GM23338 (cell line): Measurements from ENCODE around the gene MAST2. TPM values are rescaled to one million over a fixed set of nuclear protein-coding genes. Genes with fewer than 3 reads are reported as not detected.

Experiments used
- ATAC-seq: fragments of 200-7000 bp; cut with Tn5 transposase; 3 replicates; pipeline ENCODE4 v1.9.1; 2020
- DNase-seq: peaks from one replicate; pipeline ENCODE4 v3.0.0-alpha.2; 2015; ENCODE audit warnings: low spot score
- H2AFZ ChIP-seq: fragments of 200-600 bp; sonication (generic); 2 replicates; pipeline ENCODE4 v1.8.0; 2016; ENCODE audit warnings: antibody characterized with exemption, mild to moderate bottlenecking, moderate library complexity
- H3F3A ChIP-seq: fragments of 200-600 bp; sonication (generic); replicated peaks from 2 replicates; pipeline ENCODE4 v1.8.0; 2017; ENCODE audit warnings: antibody characterized with exemption, mixed run types, low read depth
- H3K27ac ChIP-seq: fragments of 200-600 bp; sonication (generic); 2 replicates; pipeline ENCODE4 v1.6.1; 2016; ENCODE audit warnings: low read depth
- H3K27me3 ChIP-seq: fragments of 200-600 bp; sonication (generic); 2 replicates; pipeline ENCODE4 v1.8.0; 2016; ENCODE audit warnings: mild to moderate bottlenecking, mixed run types, moderate library complexity; ENCODE audit not compliant: insufficient read depth
- H3K36me3 ChIP-seq: fragments of 200-600 bp; sonication (generic); 2 replicates; pipeline ENCODE4 v1.8.0; 2016; ENCODE audit warnings: mild to moderate bottlenecking; ENCODE audit not compliant: insufficient read depth
- H3K4me1 ChIP-seq: fragments of 200-600 bp; sonication (generic); 2 replicates; pipeline ENCODE4 v1.8.0; 2016; ENCODE audit warnings: mild to moderate bottlenecking, moderate library complexity; ENCODE audit not compliant: insufficient read depth
- H3K4me2 ChIP-seq: fragments of 200-600 bp; sonication (generic); 2 replicates; pipeline ENCODE4 v1.7.1; 2017; ENCODE audit warnings: mixed run types
- H3K4me3 ChIP-seq: fragments of 200-600 bp; sonication (generic); 2 replicates; pipeline ENCODE4 v1.6.1; 2016; ENCODE audit warnings: mixed run types
- H3K79me2 ChIP-seq: fragments of 200-600 bp; sonication (generic); replicated peaks from 2 replicates; pipeline ENCODE4 v1.8.0; 2017; ENCODE audit warnings: mild to moderate bottlenecking; ENCODE audit not compliant: insufficient read depth
- H3K9me2 ChIP-seq: fragments of 200-600 bp; sonication (generic); 2 replicates; pipeline ENCODE4 v1.8.0; 2017; ENCODE audit not compliant: insufficient read depth
- H4K20me1 ChIP-seq: fragments of 200-600 bp; sonication (generic); replicated peaks from 2 replicates; pipeline ENCODE4 v1.8.0; 2017; ENCODE audit warnings: mild to moderate bottlenecking; ENCODE audit not compliant: insufficient read depth
- H3K27ac Mint-ChIP-seq: 2 replicates; pipeline ENCODE4 v1.8.0; 2020; ENCODE audit warnings: inconsistent platforms, mild to moderate bottlenecking, moderate library complexity, mixed read lengths
- H3K27me3 Mint-ChIP-seq: 3 replicates; pipeline ENCODE4 v1.8.0; 2022; ENCODE audit warnings: low read depth, mild to moderate bottlenecking, moderate library complexity, mixed read lengths, inconsistent platforms; ENCODE audit not compliant: insufficient read depth, poor library complexity
- H3K36me3 Mint-ChIP-seq: 3 replicates; pipeline ENCODE4 v1.8.0; 2021; ENCODE audit warnings: low read depth, mild to moderate bottlenecking, inconsistent platforms, moderate library complexity, mixed read lengths
- H3K4me1 Mint-ChIP-seq: 3 replicates; pipeline ENCODE4 v1.8.0; 2020; ENCODE audit warnings: mild to moderate bottlenecking, inconsistent platforms, mixed read lengths
- H3K4me3 Mint-ChIP-seq: 3 replicates; pipeline ENCODE4 v1.8.0; 2021; ENCODE audit warnings: moderate library complexity, mild to moderate bottlenecking, inconsistent platforms, mixed read lengths
- H3K9me3 Mint-ChIP-seq: 3 replicates; pipeline ENCODE4 v1.8.0; 2020; ENCODE audit warnings: moderate library complexity, mild to moderate bottlenecking, inconsistent platforms, mixed read lengths
- EZH2 ChIP-seq: fragments of 200-600 bp; sonication (generic); IDR thresholded peaks from one replicate; pipeline ENCODE4 v1.8.0; 2017; ENCODE audit warnings: antibody characterized with exemption, mild to moderate bottlenecking, low read depth; ENCODE audit not compliant: unreplicated experiment
- JUNB ChIP-seq: IDR thresholded peaks from one replicate; pipeline ENCODE4 v1.6.1; 2016; ENCODE audit warnings: antibody characterized with exemption; ENCODE audit not compliant: unreplicated experiment
- NANOG ChIP-seq: IDR thresholded peaks from 2 replicates; pipeline ENCODE4 v1.6.1; 2016; ENCODE audit warnings: antibody characterized with exemption, borderline replicate concordance
- POLR2AphosphoS5 ChIP-seq: IDR thresholded peaks from 2 replicates; pipeline ENCODE4 v1.6.1; 2016; ENCODE audit warnings: antibody characterized with exemption, low read depth
- STAT1 ChIP-seq: IDR thresholded peaks from one replicate; pipeline ENCODE4 v1.6.1; 2016; ENCODE audit warnings: antibody characterized with exemption; ENCODE audit not compliant: unreplicated experiment
- ZNF114 ChIP-seq: fragments of 250-450 bp; sonication (Bioruptor Pico); IDR thresholded peaks from 2 replicates; pipeline ENCODE4 v1.5.0; 2020; ENCODE audit warnings: mild to moderate bottlenecking, moderate library complexity
- polyA plus RNA-seq: library from polyadenylated mRNA; unstranded; fragments of >200 nt; fragmentation: Nextera tagmentation; extraction: Ambion mirVana; gene quantifications from 2 replicates; pipeline ENCODE4 v1.2.1, GENCODE V29; 2016
- total RNA-seq: library from RNA; depleted of rRNA; stranded (reverse); fragments of >200 nt; shearing (Covaris generic); gene quantifications from 2 replicates; pipeline ENCODE4 v1.2.3, GENCODE V29; 2014
- TF ChIP-seq, protein P1 (sequence below), 2 experiments: fragments of 200-600 bp in 1 of 2; sonication (generic) in 1 of 2; conservative IDR thresholded peaks; 2 replicates each; pipeline versions ENCODE4 v1.5.1 to v1.6.1; 2016 to 2017; ENCODE audit warnings: antibody characterized with exemption in 2 of 2, low read depth in 2 of 2, mild to moderate bottlenecking in 2 of 2, moderate library complexity in 1 of 2
- TF ChIP-seq, protein P2 (sequence below): IDR thresholded peaks from 2 replicates; pipeline ENCODE4 v1.6.1; 2016; ENCODE audit warnings: antibody characterized with exemption
- TF ChIP-seq, protein P3 (sequence below): fragments of 250-450 bp; sonication (Bioruptor Pico); IDR thresholded peaks from 2 replicates; pipeline ENCODE4 v1.5.0; 2020; ENCODE audit warnings: mild to moderate bottlenecking, moderate library complexity
- TF ChIP-seq, protein P4 (sequence below): IDR thresholded peaks from one replicate; pipeline ENCODE4 v1.6.1; 2018; ENCODE audit warnings: antibody characterized with exemption; ENCODE audit not compliant: unreplicated experiment

MAST2 gene
- total and polyA plus RNA-seq, 2 experiments from 2014 or later: 11.5 to 57.7 TPM

DNA sequence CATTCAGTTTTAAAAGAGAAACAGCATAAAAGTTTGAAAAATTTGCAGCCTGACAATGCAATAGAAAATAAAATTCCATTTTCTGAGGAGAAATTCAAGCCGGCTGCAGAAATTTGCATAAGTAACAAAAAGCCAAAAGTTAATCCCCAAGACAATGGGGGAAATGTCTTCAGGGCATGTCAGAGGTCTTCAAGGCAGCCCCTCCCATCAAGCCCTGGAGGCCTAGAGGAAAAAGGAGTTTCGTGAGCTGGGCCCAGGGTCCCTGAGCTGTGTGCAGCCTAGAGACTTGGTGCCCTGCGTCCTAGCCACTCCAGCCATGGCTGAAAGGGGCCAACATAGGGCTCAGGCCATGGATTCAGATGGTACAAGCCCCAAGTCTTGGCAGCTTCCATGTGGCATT lies 254.4 kb downstream of the MAST2 start (continued):
- TF ChIP-seq, protein P1, sequence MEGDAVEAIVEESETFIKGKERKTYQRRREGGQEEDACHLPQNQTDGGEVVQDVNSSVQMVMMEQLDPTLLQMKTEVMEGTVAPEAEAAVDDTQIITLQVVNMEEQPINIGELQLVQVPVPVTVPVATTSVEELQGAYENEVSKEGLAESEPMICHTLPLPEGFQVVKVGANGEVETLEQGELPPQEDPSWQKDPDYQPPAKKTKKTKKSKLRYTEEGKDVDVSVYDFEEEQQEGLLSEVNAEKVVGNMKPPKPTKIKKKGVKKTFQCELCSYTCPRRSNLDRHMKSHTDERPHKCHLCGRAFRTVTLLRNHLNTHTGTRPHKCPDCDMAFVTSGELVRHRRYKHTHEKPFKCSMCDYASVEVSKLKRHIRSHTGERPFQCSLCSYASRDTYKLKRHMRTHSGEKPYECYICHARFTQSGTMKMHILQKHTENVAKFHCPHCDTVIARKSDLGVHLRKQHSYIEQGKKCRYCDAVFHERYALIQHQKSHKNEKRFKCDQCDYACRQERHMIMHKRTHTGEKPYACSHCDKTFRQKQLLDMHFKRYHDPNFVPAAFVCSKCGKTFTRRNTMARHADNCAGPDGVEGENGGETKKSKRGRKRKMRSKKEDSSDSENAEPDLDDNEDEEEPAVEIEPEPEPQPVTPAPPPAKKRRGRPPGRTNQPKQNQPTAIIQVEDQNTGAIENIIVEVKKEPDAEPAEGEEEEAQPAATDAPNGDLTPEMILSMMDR (conservative IDR thresholded peaks at IDR 0.05; ENCODE audit: low read depth in 2 of 2): no peak
- TF ChIP-seq POLR2AphosphoS5 (no peak), EZH2 (no peak), NANOG (no peak)
- TF ChIP-seq, protein P2, sequence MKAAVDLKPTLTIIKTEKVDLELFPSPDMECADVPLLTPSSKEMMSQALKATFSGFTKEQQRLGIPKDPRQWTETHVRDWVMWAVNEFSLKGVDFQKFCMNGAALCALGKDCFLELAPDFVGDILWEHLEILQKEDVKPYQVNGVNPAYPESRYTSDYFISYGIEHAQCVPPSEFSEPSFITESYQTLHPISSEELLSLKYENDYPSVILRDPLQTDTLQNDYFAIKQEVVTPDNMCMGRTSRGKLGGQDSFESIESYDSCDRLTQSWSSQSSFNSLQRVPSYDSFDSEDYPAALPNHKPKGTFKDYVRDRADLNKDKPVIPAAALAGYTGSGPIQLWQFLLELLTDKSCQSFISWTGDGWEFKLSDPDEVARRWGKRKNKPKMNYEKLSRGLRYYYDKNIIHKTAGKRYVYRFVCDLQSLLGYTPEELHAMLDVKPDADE: no peak

DNA sequence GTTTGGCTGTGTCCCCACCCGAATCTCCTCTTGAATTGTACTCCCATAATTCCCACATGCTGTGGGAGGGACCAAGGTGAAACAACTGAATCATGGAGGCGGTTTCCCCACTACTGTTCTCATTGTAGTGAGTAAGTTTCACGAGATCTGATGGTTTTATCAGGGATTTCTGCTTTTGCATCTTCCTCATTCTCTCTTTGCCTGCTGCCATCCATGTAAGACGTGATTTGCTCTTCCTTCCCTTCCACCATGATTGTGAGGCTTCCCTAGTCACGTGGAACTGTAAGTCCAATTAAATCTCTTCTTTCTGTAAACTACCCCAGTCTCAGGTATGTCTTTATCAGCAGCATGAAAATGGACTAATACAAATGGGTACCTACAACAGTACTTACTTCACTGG lies 255.5 kb downstream of the MAST2 start:
- Mint-ChIP-seq H3K9me3 (peaks cover 7% of the 10 kb centered on the region; the same call in 2 of the 3 replicates), H3K4me3 (no peak overlapping the region), H3K27me3 (no peaks in the 10 kb centered on the region), H3K4me1 (no peaks in the 10 kb centered on the region), H3K36me3 (peaks cover 40% of the 10 kb centered on the region), H3K27ac (no peak overlapping the region)
- H2AFZ ChIP-seq: no peak overlapping the region
- H3K27me3 ChIP-seq: no peaks in the 10 kb centered on the region
- no peaks in the 10 kb centered on the region for H3F3A ChIP-seq
- no peaks in the 10 kb centered on the region for H3K79me2 ChIP-seq
- H3K9me2 ChIP-seq: no peaks in the 10 kb centered on the region
- no peak for ATAC-seq
- H3K4me3 ChIP-seq: no peak overlapping the region
- no peaks in the 10 kb centered on the region for H3K4me1 ChIP-seq
- H3K36me3 ChIP-seq: peaks cover 3% of the 10 kb centered on the region; the same call in 1 of the 2 replicates
- DNase-seq: no peak
- H4K20me1 ChIP-seq: no peaks in the 10 kb centered on the region; the same call in none of the 2 replicates
- no peak overlapping the region for H3K27ac ChIP-seq
- H3K4me2 ChIP-seq: no peak overlapping the region
- TF ChIP-seq JUNB: no peak
- TF ChIP-seq, protein P1 (conservative IDR thresholded peaks at IDR 0.05; ENCODE audit: low read depth in 2 of 2): no peak
- TF ChIP-seq, protein P3, sequence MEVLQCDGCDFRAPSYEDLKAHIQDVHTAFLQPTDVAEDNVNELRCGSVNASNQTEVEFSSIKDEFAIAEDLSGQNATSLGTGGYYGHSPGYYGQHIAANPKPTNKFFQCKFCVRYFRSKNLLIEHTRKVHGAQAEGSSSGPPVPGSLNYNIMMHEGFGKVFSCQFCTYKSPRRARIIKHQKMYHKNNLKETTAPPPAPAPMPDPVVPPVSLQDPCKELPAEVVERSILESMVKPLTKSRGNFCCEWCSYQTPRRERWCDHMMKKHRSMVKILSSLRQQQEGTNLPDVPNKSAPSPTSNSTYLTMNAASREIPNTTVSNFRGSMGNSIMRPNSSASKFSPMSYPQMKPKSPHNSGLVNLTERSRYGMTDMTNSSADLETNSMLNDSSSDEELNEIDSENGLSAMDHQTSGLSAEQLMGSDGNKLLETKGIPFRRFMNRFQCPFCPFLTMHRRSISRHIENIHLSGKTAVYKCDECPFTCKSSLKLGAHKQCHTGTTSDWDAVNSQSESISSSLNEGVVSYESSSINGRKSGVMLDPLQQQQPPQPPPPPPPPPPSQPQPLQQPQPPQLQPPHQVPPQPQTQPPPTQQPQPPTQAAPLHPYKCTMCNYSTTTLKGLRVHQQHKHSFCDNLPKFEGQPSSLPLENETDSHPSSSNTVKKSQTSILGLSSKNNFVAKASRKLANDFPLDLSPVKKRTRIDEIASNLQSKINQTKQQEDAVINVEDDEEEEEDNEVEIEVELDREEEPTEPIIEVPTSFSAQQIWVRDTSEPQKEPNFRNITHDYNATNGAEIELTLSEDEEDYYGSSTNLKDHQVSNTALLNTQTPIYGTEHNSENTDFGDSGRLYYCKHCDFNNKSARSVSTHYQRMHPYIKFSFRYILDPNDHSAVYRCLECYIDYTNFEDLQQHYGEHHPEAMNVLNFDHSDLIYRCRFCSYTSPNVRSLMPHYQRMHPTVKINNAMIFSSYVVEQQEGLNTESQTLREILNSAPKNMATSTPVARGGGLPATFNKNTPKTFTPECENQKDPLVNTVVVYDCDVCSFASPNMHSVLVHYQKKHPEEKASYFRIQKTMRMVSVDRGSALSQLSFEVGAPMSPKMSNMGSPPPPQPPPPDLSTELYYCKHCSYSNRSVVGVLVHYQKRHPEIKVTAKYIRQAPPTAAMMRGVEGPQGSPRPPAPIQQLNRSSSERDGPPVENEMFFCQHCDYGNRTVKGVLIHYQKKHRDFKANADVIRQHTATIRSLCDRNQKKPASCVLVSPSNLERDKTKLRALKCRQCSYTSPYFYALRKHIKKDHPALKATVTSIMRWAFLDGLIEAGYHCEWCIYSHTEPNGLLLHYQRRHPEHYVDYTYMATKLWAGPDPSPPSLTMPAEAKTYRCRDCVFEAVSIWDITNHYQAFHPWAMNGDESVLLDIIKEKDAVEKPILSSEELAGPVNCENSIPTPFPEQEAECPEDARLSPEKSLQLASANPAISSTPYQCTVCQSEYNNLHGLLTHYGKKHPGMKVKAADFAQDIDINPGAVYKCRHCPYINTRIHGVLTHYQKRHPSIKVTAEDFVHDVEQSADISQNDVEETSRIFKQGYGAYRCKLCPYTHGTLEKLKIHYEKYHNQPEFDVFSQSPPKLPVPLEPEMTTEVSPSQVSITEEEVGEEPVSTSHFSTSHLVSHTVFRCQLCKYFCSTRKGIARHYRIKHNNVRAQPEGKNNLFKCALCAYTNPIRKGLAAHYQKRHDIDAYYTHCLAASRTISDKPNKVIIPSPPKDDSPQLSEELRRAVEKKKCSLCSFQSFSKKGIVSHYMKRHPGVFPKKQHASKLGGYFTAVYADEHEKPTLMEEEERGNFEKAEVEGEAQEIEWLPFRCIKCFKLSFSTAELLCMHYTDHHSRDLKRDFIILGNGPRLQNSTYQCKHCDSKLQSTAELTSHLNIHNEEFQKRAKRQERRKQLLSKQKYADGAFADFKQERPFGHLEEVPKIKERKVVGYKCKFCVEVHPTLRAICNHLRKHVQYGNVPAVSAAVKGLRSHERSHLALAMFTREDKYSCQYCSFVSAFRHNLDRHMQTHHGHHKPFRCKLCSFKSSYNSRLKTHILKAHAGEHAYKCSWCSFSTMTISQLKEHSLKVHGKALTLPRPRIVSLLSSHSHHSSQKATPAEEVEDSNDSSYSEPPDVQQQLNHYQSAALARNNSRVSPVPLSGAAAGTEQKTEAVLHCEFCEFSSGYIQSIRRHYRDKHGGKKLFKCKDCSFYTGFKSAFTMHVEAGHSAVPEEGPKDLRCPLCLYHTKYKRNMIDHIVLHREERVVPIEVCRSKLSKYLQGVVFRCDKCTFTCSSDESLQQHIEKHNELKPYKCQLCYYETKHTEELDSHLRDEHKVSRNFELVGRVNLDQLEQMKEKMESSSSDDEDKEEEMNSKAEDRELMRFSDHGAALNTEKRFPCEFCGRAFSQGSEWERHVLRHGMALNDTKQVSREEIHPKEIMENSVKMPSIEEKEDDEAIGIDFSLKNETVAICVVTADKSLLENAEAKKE (CRISPR knock-in tag): no peak
- no peak for TF ChIP-seq ZNF114 (CRISPR knock-in tag)
- no peak for TF ChIP-seq STAT1
- TF ChIP-seq POLR2AphosphoS5: no peak
- no peak for TF ChIP-seq EZH2
- no peak for TF ChIP-seq NANOG
- TF ChIP-seq, protein P4, sequence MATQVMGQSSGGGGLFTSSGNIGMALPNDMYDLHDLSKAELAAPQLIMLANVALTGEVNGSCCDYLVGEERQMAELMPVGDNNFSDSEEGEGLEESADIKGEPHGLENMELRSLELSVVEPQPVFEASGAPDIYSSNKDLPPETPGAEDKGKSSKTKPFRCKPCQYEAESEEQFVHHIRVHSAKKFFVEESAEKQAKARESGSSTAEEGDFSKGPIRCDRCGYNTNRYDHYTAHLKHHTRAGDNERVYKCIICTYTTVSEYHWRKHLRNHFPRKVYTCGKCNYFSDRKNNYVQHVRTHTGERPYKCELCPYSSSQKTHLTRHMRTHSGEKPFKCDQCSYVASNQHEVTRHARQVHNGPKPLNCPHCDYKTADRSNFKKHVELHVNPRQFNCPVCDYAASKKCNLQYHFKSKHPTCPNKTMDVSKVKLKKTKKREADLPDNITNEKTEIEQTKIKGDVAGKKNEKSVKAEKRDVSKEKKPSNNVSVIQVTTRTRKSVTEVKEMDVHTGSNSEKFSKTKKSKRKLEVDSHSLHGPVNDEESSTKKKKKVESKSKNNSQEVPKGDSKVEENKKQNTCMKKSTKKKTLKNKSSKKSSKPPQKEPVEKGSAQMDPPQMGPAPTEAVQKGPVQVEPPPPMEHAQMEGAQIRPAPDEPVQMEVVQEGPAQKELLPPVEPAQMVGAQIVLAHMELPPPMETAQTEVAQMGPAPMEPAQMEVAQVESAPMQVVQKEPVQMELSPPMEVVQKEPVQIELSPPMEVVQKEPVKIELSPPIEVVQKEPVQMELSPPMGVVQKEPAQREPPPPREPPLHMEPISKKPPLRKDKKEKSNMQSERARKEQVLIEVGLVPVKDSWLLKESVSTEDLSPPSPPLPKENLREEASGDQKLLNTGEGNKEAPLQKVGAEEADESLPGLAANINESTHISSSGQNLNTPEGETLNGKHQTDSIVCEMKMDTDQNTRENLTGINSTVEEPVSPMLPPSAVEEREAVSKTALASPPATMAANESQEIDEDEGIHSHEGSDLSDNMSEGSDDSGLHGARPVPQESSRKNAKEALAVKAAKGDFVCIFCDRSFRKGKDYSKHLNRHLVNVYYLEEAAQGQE: no peak
